Stimulated activated CD8-positive, alpha-beta memory T cell treated with anti-CD3 and anti-CD28 coated beads, Interleukin-7, amount 100 ng/mL, for 48 hours (primary cell): ENCODE results near the gene TENM3.

Experiments used
- DNase-seq, 2 donors: peaks; one replicate each; pipeline ENCODE4 v3.0.0-alpha.2; 2020; ENCODE audit warnings: low read depth in 1 of 2; ENCODE audit errors: extremely low read depth in 1 of 2

Gene TENM3

GRCh38 chr4:182324282-182324681 is 81.1 kb downstream of the TENM3 start:
- no peak for DNase-seq

- no peak for DNase-seq
These were observed 82.2 kb downstream of the TENM3 start for GRCh38 chr4:182325397-182325796.

DNA sequence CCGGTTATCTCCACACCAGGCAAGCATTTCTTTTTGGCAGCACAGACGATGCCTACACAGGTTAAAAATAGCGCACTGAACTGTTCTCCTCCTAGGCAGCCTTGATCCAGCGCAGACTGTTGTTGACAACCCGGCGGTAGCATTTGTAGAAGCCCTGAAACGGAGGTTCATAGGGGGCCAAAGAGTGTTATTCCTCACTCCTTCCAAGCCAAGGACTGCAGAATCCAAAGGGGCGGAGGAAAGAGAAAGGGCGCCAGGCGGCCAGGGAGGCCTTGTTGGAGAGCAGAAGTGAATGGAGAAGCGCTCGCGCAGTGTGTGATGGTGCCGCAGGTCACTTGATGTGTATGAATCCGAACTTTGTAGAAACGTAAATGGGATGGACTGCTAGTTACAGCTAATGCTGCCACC is 82.7 kb downstream of the TENM3 start:
- no peak for DNase-seq

DNA sequence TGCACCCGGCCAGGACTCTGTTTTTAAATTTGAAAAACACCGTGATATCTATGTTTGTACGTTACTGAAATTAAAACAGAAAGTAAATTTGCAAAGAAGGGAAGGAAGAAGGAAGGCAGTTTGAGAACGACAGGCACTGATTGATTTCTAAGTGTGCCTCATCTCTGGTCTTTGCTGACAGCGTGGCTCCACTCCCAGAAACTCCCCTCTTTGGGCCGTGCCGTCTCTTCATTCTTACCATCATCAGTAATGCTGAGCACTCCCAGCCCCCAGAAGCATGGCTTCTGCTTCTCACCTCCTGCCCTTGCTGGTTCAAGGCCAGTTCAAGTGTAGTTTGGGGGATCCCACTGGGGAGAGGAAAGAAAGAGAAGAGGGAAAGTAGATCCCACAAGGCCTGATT is 85.3 kb downstream of the TENM3 start:
- DNase-seq = no peak

DNA sequence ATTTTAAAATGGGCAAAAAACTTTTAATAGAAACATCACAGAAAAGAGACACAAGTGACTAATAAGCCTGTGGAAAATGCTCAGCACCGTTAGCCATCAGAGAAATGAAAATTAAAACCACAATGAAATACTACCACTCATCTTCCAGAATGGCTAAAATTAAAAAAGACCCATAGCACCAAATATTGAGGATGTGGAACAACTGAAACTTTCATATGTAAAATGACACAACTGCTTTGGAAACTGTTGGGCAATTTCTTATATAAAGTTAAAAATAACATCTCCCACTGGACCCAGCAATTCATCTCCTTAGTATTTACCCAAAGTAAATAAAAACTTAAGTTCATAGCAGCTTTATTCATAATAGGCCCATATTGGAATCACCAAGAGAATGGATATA is 94.2 kb downstream of the TENM3 start:
- no peak for DNase-seq

- DNase-seq = no peak
These were observed 94.9 kb downstream of the TENM3 start for GRCh38 chr4:182338063-182338462.

DNA sequence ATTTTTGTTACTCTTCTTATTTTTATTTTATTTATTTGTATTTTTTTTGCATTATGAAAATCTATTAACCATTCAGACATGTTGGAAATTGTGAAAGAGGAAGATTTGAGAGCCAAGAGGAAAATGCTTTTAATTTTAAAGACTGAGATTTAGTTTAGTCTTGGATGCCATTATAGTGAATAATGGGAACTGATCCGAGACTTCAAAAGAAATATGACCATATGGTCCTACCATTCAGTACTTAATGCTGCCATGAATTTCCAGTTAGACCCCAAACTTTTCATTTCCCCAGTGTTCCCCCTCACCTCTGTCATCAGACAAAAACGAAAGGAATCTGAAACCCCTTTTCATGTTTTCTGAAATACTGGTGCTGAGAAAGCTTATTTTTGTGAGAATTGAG is 95.5 kb downstream of the TENM3 start:
- no peak for DNase-seq

- no peak for DNase-seq
These were observed 96.0 kb downstream of the TENM3 start for GRCh38 chr4:182339221-182339641.

DNA sequence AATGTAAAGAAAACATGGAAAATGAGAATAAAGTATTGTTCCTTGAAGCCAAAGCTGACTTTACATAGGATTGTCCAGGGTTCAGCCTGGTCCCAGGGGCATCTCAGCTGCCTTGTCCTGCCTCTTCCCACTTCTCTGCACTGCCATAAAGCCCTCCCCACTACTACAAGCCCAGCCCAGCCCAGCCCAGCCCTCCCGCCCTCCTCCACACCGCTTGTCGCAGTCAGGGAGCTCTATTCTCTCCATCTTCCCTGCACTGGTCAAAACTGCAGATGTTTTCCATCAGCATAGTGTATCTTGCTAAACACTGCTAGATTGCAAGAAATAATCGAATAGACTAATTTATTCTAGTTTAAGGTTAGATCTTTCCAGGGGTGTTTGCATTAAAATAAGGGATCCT is 100.3 kb downstream of the TENM3 start:
- no peak for DNase-seq

- DNase-seq = no peak
These were observed 101.8 kb downstream of the TENM3 start for GRCh38 chr4:182344968-182345367.

DNA sequence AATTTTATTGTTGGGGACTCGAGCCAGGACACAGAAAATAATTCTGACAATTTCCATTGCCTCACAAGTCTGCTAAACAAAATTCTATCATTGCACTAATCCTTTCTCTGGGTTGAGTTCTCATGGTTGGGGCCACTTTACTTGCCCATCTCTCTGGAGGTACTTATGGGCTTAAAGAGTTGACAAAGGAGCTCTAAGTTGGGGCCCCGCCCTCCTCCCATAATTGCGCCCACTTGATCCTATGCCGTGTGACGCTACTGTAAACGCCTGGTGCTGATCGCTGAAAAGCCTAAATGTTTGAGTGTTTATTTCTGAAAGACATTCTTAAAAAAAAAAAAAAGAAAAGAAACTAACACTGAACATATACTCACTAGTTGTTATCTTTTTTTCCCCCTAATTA is 103.0 kb downstream of the TENM3 start:
- no peak for DNase-seq

- DNase-seq = no peak
These were observed 103.6 kb downstream of the TENM3 start for GRCh38 chr4:182346675-182347375.

GRCh38 chr4:182348779-182349326 is 105.7 kb downstream of the TENM3 start:
- DNase-seq = no peak

DNA sequence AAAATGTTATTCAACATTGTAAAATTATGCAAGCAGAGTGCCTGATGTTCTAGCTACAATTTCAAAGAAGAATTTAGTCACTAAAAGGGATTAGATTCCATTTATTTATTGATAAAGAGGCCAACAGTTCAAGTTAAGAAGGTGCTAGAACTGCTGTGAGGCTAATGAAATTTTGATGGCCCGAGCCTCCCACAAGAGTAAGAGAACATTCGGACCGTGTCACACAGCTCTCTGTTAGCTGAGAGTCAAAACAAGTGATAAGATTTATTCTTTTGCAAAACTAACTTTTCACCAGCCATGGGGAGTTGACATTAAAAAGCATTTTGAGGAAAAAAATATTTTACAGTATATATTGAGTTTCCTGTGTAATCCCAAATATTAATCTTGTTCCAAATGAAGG is 106.8 kb downstream of the TENM3 start:
- DNase-seq = no peak

DNA sequence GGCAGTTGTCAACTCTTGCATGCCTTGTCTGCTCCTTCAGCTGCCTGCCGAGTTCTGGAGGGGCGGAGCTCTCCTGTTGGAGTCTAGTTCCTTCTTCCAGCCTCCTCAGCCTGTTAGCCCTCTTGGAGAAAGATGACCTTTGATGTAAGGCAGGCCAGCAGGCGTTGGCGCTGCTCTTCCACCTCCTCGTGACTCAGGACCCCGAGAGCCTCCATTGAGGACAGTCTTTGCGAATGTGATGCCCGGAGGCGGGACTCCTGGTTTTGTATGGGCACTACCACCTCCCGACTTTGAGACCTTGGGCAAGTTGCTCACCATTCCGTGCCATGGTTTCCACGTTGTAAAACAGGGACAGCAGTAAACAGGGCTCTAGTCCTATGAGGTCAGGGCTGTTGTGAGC is 108.3 kb downstream of the TENM3 start:
- no peak for DNase-seq

- no peak for DNase-seq
These were observed 110.9 kb downstream of the TENM3 start for GRCh38 chr4:182354106-182354505.

- DNase-seq = no peak
These were observed 111.7 kb downstream of the TENM3 start for GRCh38 chr4:182354867-182355266.

DNA sequence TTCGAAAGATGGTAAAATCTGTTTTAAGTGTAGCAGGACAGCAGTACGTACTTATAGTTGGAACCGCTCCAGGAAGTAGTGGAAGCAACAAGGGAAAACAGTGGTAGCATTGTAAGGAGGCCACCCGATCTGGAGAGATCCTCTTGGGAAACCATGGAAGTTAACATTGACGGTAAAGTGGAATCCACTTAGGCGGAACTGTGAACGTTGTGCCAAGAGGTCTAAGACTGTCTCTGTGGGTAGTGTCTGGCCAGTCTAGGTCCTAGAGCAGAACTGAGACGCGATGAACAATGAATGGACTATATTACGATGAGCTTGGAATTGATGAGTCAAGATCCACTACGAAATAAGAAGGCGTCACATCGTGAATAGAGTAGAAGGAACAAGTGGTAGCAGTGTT is 124.0 kb downstream of the TENM3 start:
- DNase-seq = no peak

GRCh38 chr4:182369211-182369610 is 126.0 kb downstream of the TENM3 start:
- no peak for DNase-seq

DNA sequence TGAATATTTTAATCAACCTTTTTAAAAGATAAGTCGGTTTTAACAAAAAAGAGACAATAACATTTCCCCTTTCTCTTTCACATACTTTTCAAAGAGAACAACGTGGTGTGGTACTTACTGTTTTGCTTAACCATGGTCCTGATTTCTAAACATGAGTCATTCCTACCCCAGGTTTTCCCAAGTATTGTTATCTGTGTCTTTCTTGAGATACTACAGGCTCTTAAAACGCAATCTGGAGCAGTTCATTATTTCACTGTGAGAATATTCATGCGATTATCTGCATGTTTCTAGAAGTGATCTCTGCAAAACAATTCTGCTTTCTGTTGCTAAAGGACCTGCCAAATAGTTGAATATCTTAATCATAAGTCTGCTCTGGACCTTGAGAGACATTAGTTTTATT is 127.3 kb downstream of the TENM3 start:
- DNase-seq = no peak

GRCh38 chr4:182380771-182381181 is 137.6 kb downstream of the TENM3 start:
- no peak for DNase-seq

DNA sequence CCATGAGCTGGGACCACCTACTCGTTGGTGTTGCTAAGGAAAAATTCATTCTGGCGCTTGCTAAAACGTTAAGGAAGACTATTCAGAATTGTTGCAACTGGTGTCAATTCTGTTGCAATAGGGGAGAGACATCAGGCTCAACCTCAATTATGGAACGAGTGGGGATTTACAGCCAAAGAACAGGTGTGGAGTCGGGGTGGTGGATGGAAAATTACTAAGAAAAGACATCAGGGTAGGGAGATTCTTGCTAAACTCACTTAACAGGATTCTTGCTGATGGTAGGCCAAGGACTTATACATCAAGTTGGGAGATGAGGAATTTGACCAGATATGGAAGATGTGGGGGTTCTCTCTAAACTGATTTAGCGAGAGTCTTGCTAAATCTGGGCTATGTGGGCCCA is 139.7 kb downstream of the TENM3 start:
- DNase-seq = no peak

GRCh38 chr4:182384631-182385091 is 141.5 kb downstream of the TENM3 start:
- DNase-seq = no peak
